Type B pancreatic cell (in vitro differentiated cells): ENCODE data around the gene CPSF2. TPM values are rescaled to one million over a fixed set of nuclear protein-coding genes. Genes with fewer than 3 reads are reported as not detected.

Source experiments
- DNase-seq: peaks from one replicate; pipeline ENCODE4 v3.0.0; 2021; ENCODE audit warnings: mixed read lengths; ENCODE audit not compliant: unreplicated experiment; ENCODE audit errors: extremely low spot score
- H3K27ac Mint-ChIP-seq: 2 replicates; pipeline ENCODE4 v1.8.0; 2021; ENCODE audit warnings: mild to moderate bottlenecking, mixed read lengths
- H3K27me3 Mint-ChIP-seq: 2 replicates; pipeline ENCODE4 v1.8.0; 2021; ENCODE audit warnings: mixed read lengths
- H3K36me3 Mint-ChIP-seq: 2 replicates; pipeline ENCODE4 v1.8.0; 2021; ENCODE audit warnings: mixed read lengths
- H3K4me1 Mint-ChIP-seq: one replicate; pipeline ENCODE4 v1.8.0; 2021; ENCODE audit warnings: mixed read lengths; ENCODE audit not compliant: unreplicated experiment
- H3K4me3 Mint-ChIP-seq: 2 replicates; pipeline ENCODE4 v1.8.0; 2021; ENCODE audit warnings: mild to moderate bottlenecking, mixed read lengths
- H3K9me3 Mint-ChIP-seq: 2 replicates; pipeline ENCODE4 v1.8.0; 2021; ENCODE audit warnings: mixed read lengths
- total RNA-seq: library from RNA; stranded (reverse); gene quantifications from 2 replicates; pipeline ENCODE4 v1.2.1, GENCODE V29; 2021; ENCODE audit warnings: low replicate concordance
- TF ChIP-seq, protein P1 (sequence below): fragments of 200-600 bp; sonication (generic); conservative IDR thresholded peaks from 2 replicates; pipeline ENCODE4 v1.5.0; 2021; ENCODE audit warnings: antibody characterized with exemption, mild to moderate bottlenecking

CPSF2 gene
- total RNA-seq, 1 donor from 2014 or later = 81.2 TPM

GRCh38 chr14:92103363-92103989 is 18.3 kb upstream of the CPSF2 start:
- Mint-ChIP-seq H3K9me3 (no peaks in the 10 kb centered on the region), H3K27me3 (peaks cover 3% of the 10 kb centered on the region), H3K27ac (peak overlapping the region; percentile 59), H3K4me1 (peaks cover 17% of the 10 kb centered on the region), H3K36me3 (no peaks in the 10 kb centered on the region), H3K4me3 (peak overlapping the region; percentile 51)
- TF ChIP-seq, protein P1, sequence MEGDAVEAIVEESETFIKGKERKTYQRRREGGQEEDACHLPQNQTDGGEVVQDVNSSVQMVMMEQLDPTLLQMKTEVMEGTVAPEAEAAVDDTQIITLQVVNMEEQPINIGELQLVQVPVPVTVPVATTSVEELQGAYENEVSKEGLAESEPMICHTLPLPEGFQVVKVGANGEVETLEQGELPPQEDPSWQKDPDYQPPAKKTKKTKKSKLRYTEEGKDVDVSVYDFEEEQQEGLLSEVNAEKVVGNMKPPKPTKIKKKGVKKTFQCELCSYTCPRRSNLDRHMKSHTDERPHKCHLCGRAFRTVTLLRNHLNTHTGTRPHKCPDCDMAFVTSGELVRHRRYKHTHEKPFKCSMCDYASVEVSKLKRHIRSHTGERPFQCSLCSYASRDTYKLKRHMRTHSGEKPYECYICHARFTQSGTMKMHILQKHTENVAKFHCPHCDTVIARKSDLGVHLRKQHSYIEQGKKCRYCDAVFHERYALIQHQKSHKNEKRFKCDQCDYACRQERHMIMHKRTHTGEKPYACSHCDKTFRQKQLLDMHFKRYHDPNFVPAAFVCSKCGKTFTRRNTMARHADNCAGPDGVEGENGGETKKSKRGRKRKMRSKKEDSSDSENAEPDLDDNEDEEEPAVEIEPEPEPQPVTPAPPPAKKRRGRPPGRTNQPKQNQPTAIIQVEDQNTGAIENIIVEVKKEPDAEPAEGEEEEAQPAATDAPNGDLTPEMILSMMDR = no peak
- DNase-seq = no peak

GRCh38 chr14:92105073-92105892 is 16.5 kb upstream of the CPSF2 start:
- Mint-ChIP-seq H3K27me3 (peaks cover 3% of the 10 kb centered on the region), H3K36me3 (no peaks in the 10 kb centered on the region), H3K4me3 (peak overlapping the region; percentile 96), H3K27ac (peak overlapping the region; percentile 95), H3K9me3 (no peaks in the 10 kb centered on the region), H3K4me1 (peaks cover 17% of the 10 kb centered on the region)
- DNase-seq = no peak
- TF ChIP-seq, protein P1 = no peak

DNA sequence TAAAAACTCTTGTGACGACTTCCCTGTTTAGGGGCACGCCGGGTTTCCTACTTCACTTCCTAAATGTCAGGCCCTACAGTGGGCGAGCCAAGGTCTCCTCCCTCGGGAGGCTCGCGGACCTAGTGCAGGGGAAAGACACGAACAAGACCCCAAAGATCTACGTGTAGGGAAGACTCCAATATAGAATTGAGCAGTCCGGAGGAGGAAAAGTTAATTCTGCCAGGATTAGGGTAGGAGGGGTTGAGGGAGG is 16.0 kb upstream of the CPSF2 start:
- H3K36me3 Mint-ChIP-seq = no peaks in the 10 kb centered on the region
- peaks cover 3% of the 10 kb centered on the region for H3K27me3 Mint-ChIP-seq
- H3K4me3 Mint-ChIP-seq = peak overlapping the region; percentile 96
- no peak for DNase-seq
- H3K27ac Mint-ChIP-seq = peak overlapping the region; percentile 95
- H3K9me3 Mint-ChIP-seq = no peaks in the 10 kb centered on the region
- peaks cover 17% of the 10 kb centered on the region for H3K4me1 Mint-ChIP-seq
- TF ChIP-seq, protein P1 = no peak

DNA sequence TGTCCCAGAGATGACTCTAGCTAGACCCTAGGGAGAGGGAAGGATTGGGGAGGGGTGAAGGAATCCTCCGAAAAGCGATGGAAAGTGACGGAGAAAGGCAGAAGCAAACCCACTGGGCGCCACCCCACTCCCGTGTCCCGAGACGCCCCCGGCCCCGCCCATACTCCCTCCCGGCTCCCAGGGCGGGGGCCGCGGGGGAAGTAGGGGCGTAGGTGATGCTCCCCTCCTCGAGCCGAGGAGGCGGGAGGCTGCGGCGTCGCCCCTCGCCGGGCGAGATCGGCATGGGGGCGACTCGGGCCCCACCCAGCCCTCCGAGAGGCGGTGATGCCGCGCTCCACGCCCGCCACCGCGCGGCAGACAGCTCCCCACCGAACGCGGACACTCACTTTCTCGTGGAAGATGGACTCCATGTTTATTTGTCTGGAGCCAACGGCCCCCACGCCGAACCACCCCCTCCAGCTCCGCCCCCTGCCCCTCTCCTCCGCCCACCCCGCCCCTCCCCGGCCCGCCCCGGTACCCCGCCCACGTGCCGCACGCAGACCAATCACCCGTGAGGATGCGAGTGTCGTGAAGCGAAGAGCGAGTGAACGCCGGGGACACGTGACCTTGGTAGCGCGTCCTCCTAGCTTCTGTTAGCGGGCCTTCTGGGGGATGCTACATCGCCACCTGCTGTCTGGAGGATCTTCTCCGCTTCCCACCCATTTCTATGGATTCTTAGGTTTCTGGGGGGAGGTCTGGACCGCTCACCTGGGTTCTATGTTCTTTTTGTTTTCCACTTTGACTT is 15.4 kb upstream of the CPSF2 start, which contains the start of gene ATXN3:
Gene ATXN3, minus strand, starts transcription at position 440 of the 784 bp plus-strand sequence. Its CDS starts 30 bp downstream, at position 410.
- H3K36me3 Mint-ChIP-seq = no peaks in the 10 kb centered on the region
- peaks cover 17% of the 10 kb centered on the region for H3K4me1 Mint-ChIP-seq
- H3K4me3 Mint-ChIP-seq = peak within 1 kb of the TSS; percentile 96
- H3K9me3 Mint-ChIP-seq = no peaks in the 10 kb centered on the region
- TF ChIP-seq, protein P1 = peak; percentile 74
- peak; percentile 95 for DNase-seq
- H3K27ac Mint-ChIP-seq = peak within 1 kb of the TSS; percentile 95
- H3K27me3 Mint-ChIP-seq = peaks cover 3% of the 10 kb centered on the region

GRCh38 chr14:92108345-92109254 is 13.2 kb upstream of the CPSF2 start:
- no peak overlapping the region for H3K4me3 Mint-ChIP-seq
- H3K36me3 Mint-ChIP-seq = no peaks in the 10 kb centered on the region
- TF ChIP-seq, protein P1 = no peak
- H3K4me1 Mint-ChIP-seq = peaks cover 7% of the 10 kb centered on the region
- H3K9me3 Mint-ChIP-seq = no peaks in the 10 kb centered on the region
- peaks cover 3% of the 10 kb centered on the region for H3K27me3 Mint-ChIP-seq
- no peak overlapping the region for H3K27ac Mint-ChIP-seq
- DNase-seq = no peak
